Ovary (tissue), 3 donors: Measurements from ENCODE around the gene KCMF1.

Experiments
- CTCF ChIP-seq, 3 donors: fragments of 450-650 bp in 2 of 3; fragments of 200-600 bp in 1 of 3; IDR thresholded peaks; one replicate each; pipeline versions ENCODE4 v1.5.1 to v1.8.0; 2016 to 2022; ENCODE audit warnings: antibody characterized with exemption in 3 of 3, mild to moderate bottlenecking in 1 of 3
- POLR2A ChIP-seq: fragments of 450-650 bp; IDR thresholded peaks from one replicate; pipeline ENCODE4 v1.6.1; 2017; ENCODE audit warnings: antibody characterized with exemption, mild to moderate bottlenecking, moderate library complexity
- donor health status: DM: no; HTN: no; CAD: no.

DNA sequence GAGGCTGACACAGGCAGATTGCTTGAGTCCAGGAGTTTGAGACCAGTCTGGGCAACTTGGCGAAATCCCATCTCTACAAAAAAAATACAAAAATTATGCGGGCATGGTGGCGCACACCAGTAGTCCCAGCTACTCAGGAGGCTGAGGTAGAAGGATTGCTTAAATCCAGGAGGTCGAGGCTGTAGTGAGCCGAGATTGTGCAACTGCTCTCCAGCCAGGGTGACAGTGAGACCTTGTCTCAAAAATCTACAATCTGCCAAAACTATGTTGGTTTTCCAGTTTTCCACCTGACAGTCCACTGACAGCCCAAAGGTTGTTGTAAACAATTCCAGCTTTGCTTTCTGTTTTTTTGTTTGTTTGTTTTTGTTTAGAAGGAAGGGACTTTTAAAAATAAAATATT, 51.3 kb downstream of the KCMF1 start:
- no peak for TF ChIP-seq CTCF (IDR thresholded peaks at IDR 0.05)
- TF ChIP-seq POLR2A = no peak
